ENCODE results near the gene EMP3. TPM values are rescaled to one million over a fixed set of nuclear protein-coding genes. Genes with fewer than 3 reads are reported as not detected.
"Not testable (repeated sequence)": the region's sequence is repeated elsewhere in the genome, so short reads cannot be mapped to it uniquely, and the experiment has no call there.

EMP3 gene
- total and polyA plus RNA-seq, 12 donors: 20.6 to 409 (median 103) TPM

DNA sequence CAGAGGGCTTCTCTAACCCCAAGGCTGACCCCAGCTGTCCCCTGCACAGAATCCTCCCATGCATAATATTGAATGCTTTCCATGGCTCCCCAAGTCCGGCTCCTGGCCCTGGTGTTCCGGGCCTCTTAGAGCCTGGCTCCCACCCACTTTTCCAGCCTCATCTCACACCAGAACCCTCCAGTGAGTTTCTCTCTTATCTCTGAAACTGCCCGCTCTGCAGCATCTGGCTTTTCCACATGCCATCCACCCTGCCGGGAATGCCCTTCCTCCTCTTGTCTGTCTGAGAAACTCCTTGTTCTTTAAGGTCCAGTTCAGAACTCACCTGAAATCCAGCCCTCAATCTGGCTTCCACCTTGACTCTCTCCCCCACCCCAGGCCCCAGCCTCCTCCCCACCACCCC is 45.6 kb downstream of the EMP3 start:
- Histone ChIP-seq H3K36me3 (replicated peaks in 1 of 2) (no peaks in the 10 kb centered on the region), H3K27ac (no peak overlapping the region), H3K4me1 (replicated peaks in 1 of 2) (no peaks in the 10 kb centered on the region), H3K4me3 (no peak overlapping the region), H3K9me3 (replicated peaks in 1 of 3) (no peaks in the 10 kb centered on the region), H3K27me3 (no peaks in the 10 kb centered on the region)
- DNase-seq: no peak
- intact Hi-C loops (cut with DNase I): no loop called here
- WGBS, 4 donors: 71 to 90% (median 77%) methylated on average over 4 of the region's 4 CpGs
- TF ChIP-seq POLR2A (IDR thresholded peaks at IDR 0.05) (no peak), CTCF (IDR thresholded peaks at IDR 0.05) (no peak)

DNA sequence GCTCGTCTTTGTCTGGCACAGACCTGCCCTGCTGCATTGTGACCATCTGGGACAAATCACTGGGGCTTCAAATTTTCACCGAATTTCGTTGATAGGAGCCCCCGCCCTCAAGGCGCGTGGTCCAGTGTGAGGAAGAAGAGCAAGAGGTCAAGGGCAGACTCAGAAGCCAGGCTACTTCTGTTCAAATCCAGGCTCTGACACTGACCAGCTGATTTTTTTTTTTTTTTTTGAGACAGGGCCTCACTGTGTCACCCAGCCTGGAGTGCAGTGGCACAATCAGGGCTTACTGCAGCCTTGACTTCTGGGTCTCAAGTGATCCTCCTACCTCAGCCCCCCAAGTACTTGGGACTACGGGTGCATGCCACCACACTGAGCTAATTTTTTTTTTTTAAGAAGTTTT is 46.0 kb downstream of the EMP3 start:
- H3K27ac ChIP-seq: no peak overlapping the region
- intact Hi-C loops (cut with DNase I): no loop called here

GRCh38 chr19:48371771-48372170 is 46.4 kb downstream of the EMP3 start:
- H3K27me3 ChIP-seq; H3K4me1 ChIP-seq (replicated peaks in 1 of 2); DNase-seq; H3K36me3 ChIP-seq (replicated peaks in 1 of 2); H3K4me3 ChIP-seq; H3K27ac ChIP-seq; intact Hi-C loops (cut with DNase I); H3K9me3 ChIP-seq (replicated peaks in 1 of 3): not testable (repeated sequence)
- WGBS, 4 donors: 93 to 98% (median 96%) methylated on average over 5 of the region's 5 CpGs

More for the DNA sequence above, 46.0 kb downstream of the EMP3 start:
- no peak for TF ChIP-seq CTCF (IDR thresholded peaks at IDR 0.05)
- TF ChIP-seq POLR2A (IDR thresholded peaks at IDR 0.05): no peak
- DNase-seq: no peak
- Histone ChIP-seq H3K9me3 (replicated peaks in 1 of 3) (no peaks in the 10 kb centered on the region), H3K4me3 (no peak overlapping the region), H3K36me3 (replicated peaks in 1 of 2) (no peaks in the 10 kb centered on the region), H3K4me1 (replicated peaks in 1 of 2) (no peaks in the 10 kb centered on the region), H3K27me3 (no peaks in the 10 kb centered on the region)
- WGBS, 4 donors: 63 to 71% (median 70%) methylated on average over 7 of the region's 7 CpGs

GRCh38 chr19:48372904-48373303 is 47.6 kb downstream of the EMP3 start:
- H3K4me1 ChIP-seq (replicated peaks in 1 of 2): no peaks in the 10 kb centered on the region
- no peaks in the 10 kb centered on the region for H3K27me3 ChIP-seq
- H3K36me3 ChIP-seq (replicated peaks in 1 of 2): no peaks in the 10 kb centered on the region
- H3K9me3 ChIP-seq (replicated peaks in 1 of 3): no peaks in the 10 kb centered on the region
- intact Hi-C loops (cut with DNase I): no loop called here
- WGBS, 4 donors: 47 to 64% (median 55%) methylated on average over 4 of the region's 4 CpGs
- no peak for DNase-seq
- H3K4me3 ChIP-seq: no peak overlapping the region
- H3K27ac ChIP-seq: no peak overlapping the region
- TF ChIP-seq CTCF (IDR thresholded peaks at IDR 0.05) (no peak), POLR2A (IDR thresholded peaks at IDR 0.05) (no peak)

DNA sequence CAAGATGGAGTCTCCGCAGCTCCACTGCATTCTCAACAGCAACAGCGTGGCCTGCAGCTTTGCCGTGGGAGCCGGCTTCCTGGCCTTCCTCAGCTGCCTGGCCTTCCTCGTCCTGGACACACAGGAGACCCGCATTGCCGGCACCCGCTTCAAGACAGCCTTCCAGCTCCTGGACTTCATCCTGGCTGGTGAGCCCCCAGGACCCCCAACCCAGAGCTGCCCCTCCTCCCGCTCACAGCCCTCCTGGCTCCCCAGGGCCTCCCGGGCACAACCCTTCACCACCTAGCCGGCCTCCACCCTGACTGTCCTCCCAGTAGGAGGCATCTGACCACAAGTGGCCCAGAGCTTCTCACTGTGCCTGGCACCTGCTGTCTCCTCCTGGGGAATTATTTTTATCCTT is 48.2 kb downstream of the EMP3 start:
- intact Hi-C loops (cut with DNase I): no loop called here
- Histone ChIP-seq H3K4me3 (no peak overlapping the region), H3K27me3 (no peaks in the 10 kb centered on the region), H3K4me1 (replicated peaks in 1 of 2) (no peaks in the 10 kb centered on the region), H3K27ac (no peak overlapping the region), H3K9me3 (replicated peaks in 1 of 3) (no peaks in the 10 kb centered on the region), H3K36me3 (replicated peaks in 1 of 2) (no peaks in the 10 kb centered on the region)
- WGBS, 4 donors: 86 to 98% (median 93%) methylated on average over 8 to 11 of the region's 11 CpGs
- TF ChIP-seq POLR2A (IDR thresholded peaks at IDR 0.05) (no peak), CTCF (IDR thresholded peaks at IDR 0.05) (no peak)
- DNase-seq: no peak

Data from adrenal gland (tissue), 12 donors.